ENCODE measurements around the gene DENND2A.
"Not testable (repeated sequence)": the region's sequence is repeated elsewhere in the genome, so short reads cannot be mapped to it uniquely, and the experiment has no call there.

GRCh38 chr7:140529428-140529827, 111.2 kb downstream of the DENND2A start:
- TF ChIP-seq, protein P1, sequence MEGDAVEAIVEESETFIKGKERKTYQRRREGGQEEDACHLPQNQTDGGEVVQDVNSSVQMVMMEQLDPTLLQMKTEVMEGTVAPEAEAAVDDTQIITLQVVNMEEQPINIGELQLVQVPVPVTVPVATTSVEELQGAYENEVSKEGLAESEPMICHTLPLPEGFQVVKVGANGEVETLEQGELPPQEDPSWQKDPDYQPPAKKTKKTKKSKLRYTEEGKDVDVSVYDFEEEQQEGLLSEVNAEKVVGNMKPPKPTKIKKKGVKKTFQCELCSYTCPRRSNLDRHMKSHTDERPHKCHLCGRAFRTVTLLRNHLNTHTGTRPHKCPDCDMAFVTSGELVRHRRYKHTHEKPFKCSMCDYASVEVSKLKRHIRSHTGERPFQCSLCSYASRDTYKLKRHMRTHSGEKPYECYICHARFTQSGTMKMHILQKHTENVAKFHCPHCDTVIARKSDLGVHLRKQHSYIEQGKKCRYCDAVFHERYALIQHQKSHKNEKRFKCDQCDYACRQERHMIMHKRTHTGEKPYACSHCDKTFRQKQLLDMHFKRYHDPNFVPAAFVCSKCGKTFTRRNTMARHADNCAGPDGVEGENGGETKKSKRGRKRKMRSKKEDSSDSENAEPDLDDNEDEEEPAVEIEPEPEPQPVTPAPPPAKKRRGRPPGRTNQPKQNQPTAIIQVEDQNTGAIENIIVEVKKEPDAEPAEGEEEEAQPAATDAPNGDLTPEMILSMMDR (IDR thresholded peaks at IDR 0.05): not testable (repeated sequence)
- TF ChIP-seq POLR2A (IDR thresholded peaks at IDR 0.05): not testable (repeated sequence)

Measured in thyroid gland (tissue), 4 donors.